Erythroblast (primary cell): ENCODE measurements around the gene ABCC9.

Source experiments
- DNase-seq, 2 experiments: peaks; one replicate each; lab custom pipeline; 2025; lab: John Stamatoyannopoulos, UW
- GATA1 ChIP-seq: IDR thresholded peaks from 2 replicates; pipeline ENCODE4 v1.6.1; 2011; ENCODE audit warnings: low read depth, mild to moderate bottlenecking, control low read depth, low read length, moderate library complexity
- POLR2A ChIP-seq: IDR thresholded peaks from 2 replicates; pipeline ENCODE4 v1.6.1; 2011; ENCODE audit warnings: mild to moderate bottlenecking, low read length

ABCC9 gene

DNA sequence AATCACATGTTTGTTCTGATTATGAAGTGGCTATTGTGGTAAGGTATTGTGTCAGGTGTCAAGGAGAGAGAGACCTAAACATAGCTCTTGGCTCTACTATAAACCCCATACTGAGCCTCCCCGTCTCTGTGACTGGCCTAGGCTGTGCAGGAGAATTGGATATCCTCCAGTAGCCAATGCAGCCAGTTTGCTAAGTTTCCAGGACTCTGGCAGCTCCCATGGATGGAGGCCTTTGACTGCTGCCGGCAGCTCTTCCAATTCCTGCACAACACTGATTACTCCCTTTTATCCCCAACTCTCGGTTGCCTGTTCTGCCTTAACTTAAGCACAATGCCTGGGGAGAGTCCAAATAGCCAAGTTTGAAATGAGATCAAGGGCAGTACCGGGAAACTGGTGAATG, 59.3 kb downstream of the ABCC9 start:
- no peak for TF ChIP-seq GATA1
- TF ChIP-seq POLR2A = no peak

GRCh38 chr12:21879312-21879711, 61.9 kb downstream of the ABCC9 start:
- DNase-seq = no peak
- TF ChIP-seq GATA1 (no peak), POLR2A (no peak)

More for the DNA sequence above, 59.3 kb downstream of the ABCC9 start:
- no peak for DNase-seq

DNA sequence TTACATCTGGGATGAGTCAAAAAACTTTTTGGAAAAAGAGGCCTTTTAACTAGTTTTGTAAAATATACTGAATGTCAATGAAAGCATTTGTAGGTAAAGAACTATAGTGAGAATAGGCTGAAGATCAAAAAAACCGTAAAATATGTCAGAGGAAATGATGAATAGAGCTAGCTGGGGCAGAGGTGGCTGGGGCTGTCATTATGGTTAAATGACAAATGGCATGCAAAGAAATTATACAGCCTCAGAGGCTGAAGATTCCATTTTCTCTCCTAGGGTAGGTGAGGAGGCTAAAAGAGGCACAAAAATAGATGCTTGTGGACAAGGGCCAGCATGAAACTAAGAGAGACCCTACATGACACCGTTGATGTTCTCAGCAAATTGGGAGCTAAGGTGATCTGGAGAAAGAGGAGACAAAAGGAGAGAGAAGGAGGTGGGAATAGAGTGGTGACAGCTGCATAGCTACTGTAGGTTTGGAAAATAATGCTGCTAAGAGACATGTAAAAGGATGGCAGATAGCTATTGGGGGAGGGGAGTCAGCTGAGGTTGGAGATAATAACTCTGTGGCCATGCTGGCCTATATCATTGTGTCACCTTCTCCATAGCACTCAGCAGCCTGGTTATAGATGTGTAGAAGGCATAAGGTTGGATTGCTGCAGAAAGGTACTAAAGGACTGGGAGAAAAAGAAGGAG, 63.8 kb downstream of the ABCC9 start:
- no peak for DNase-seq
- TF ChIP-seq GATA1 (no peak), POLR2A (no peak)

DNA sequence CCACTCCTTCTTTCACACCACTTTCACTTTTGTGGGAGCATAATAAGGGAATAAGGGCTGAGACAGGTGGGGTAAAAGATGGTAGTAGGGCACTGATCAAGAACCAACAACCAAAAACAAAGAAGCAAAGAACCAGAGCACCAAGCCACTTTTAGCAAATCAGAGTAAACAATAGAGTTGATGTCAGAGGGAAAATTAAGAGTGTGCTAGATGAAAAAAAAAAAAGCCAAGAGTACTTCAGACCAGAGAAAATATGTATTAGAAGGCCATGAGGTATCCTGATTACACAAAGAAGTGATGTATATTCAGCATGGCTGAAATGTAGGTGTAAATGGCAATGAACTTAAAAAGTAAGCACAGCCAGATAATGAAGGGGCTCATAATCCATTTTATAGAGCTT, 75.4 kb downstream of the ABCC9 start:
- no peak for DNase-seq
- TF ChIP-seq GATA1 = no peak
- no peak for TF ChIP-seq POLR2A

- TF ChIP-seq GATA1 = no peak
- no peak for TF ChIP-seq POLR2A
- DNase-seq = no peak
These were observed 80.7 kb downstream of the ABCC9 start for GRCh38 chr12:21860534-21860933.

DNA sequence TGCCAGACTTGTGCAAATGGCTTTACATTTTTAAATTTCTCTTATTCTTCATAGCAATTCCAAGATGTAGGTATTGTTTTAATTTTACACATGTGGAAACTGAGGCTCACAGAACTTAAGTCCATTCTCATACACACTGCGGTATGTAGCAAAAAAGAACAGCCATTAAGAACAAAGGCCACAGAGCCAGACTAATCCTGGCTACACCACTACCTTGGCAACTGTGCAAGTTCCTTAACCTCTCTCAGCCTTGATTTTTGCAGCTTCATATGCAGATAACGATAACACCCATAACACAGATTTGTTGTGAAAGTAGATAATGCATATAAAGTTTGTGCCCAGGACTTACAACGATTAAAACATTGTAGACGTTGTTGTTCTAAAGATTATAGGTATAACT, 81.1 kb downstream of the ABCC9 start:
- no peak for TF ChIP-seq POLR2A
- no peak for TF ChIP-seq GATA1
- no peak for DNase-seq

GRCh38 chr12:21852251-21852650, 89.0 kb downstream of the ABCC9 start:
- DNase-seq = no peak
- no peak for TF ChIP-seq GATA1
- TF ChIP-seq POLR2A = no peak

DNA sequence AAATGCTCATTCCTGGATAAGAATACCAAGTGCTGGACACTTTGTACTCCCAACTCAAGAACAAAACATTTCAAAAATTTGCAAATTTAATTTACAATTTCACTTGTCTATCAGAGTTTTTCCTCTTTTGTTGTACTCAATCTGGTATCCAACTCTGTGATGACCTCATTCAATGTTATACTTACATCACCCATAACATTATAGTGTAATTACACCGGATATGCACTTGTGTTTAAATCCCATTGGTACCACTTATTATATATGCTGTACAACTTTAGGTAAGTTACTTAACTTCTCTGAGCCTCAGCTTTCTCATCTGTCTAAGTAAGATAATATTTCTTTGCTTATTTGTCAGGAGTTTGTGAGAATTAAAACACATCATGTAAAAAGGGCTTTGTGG, 90.1 kb downstream of the ABCC9 start:
- TF ChIP-seq GATA1 (no peak), POLR2A (no peak)
- DNase-seq = no peak

- no peak for TF ChIP-seq POLR2A
- TF ChIP-seq GATA1 = no peak
- DNase-seq = no peak
These were observed 90.8 kb downstream of the ABCC9 start for GRCh38 chr12:21850419-21850818.

- TF ChIP-seq POLR2A (no peak), GATA1 (no peak)
- DNase-seq = no peak
These were observed 91.3 kb downstream of the ABCC9 start for GRCh38 chr12:21849878-21850277.

DNA sequence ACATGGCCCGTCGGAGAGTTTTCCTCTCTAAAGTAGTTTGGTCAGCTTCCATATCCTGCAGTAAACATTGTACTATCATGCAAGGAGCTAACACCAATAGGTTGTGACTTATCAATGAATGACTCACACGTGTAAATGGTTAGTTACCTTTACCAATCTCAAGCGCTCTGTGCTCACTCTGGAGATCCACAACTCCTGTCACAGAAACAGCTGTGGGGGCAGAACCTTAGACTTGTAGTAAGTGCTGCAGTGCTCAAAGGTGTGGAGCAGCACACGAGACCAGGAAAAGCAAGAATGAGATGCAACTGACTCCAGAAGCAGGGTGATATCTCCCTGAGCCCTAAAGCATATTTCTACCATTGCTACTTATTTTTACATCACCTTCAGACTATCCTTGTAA, 93.0 kb downstream of the ABCC9 start:
- TF ChIP-seq POLR2A = no peak
- TF ChIP-seq GATA1 = no peak
- no peak for DNase-seq

- TF ChIP-seq POLR2A (no peak), GATA1 (no peak)
- DNase-seq = no peak
These were observed 97.4 kb downstream of the ABCC9 start for GRCh38 chr12:21843795-21844194.

- no peak for DNase-seq
- TF ChIP-seq POLR2A (no peak), GATA1 (no peak)
These were observed 101.5 kb downstream of the ABCC9 start for GRCh38 chr12:21839776-21840175.

GRCh38 chr12:21837847-21838246, 103.4 kb downstream of the ABCC9 start:
- TF ChIP-seq GATA1 (no peak), POLR2A (no peak)

DNA sequence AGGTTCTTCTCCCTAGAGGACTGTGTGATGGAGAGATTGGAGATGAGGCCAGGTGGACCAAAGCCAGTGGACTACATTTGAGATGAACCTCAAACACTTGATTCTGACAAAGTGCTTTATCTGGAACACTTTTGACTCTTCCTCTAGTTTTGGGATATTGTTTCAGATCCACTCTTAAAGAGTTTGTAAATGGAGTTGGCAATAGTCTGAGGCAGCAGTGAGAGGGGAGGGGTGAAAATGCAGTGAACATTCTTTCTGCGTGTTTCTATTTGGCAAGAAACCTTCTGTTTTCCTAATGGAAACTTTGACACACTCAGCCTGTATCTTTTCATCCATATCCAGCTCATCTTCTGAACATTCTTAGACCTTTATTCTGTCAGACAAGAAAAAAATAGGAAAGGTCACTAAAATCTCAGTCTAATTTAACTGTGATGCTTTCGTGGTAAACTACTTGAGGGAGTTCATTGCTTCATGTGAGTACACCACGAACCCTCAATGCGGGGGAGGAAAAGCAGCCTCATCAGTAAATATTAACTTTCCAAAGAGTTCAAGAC, 109.4 kb downstream of the ABCC9 start:
- no peak for DNase-seq

More at GRCh38 chr12:21837847-21838246, 103.4 kb downstream of the ABCC9 start:
- no peak for DNase-seq

More for the DNA sequence above, 109.4 kb downstream of the ABCC9 start:
- TF ChIP-seq GATA1 (no peak), POLR2A (no peak)
